HG03521 (cell line): ENCODE measurements around the gene FLOT2.
"Not testable (repeated sequence)": the region's sequence is repeated elsewhere in the genome, so short reads cannot be mapped to it uniquely, and the experiment has no call there.

Experiments used
- ATAC-seq: cut with Tn5 transposase; IDR thresholded peaks from one replicate; pipeline ENCODE4 v1.9.1; 2021; ENCODE audit warnings: mild to moderate bottlenecking, moderate library complexity; ENCODE audit not compliant: unreplicated experiment

The FLOT2 gene

DNA sequence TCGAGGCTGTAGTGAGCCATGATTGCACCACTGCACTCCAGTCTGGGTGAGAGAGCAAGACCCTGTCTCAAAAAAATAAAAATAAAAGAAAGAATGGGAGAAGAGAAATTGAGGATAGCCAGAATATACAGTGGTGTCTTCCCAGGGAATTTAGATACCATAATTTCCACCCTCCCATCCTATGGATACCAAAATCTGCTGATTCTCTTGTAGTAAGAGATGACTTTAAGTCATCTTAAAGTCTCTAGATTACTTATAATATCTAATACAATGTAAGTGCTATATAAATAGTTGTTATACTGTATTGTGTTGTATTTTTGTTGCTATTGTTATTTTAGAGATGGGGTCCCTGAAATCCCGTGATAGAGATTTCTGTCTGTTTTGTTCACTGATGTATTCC lies 44.2 kb downstream of the FLOT2 start:
- ATAC-seq = no peak

DNA sequence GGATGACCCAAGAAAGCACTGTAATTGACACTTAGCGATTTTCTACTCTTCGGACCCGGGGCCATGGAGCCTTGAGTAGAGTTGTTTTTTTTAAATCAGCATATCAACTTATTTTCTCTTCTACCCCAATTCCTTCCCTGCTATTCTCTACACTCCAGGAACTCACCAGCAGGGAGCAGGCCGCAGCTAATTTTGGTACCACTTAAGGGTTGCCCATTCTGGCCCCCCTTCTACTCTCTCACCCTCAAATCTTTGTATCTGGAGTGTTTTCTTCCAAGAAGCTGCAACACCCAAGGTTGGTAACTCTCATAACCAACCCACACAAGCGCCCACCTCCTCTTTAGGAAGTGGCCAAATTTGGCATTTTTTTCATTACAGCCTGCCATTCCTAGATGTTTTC lies 48.3 kb downstream of the FLOT2 start:
- no peak for ATAC-seq

- ATAC-seq = not testable (repeated sequence)
These were observed 48.9 kb downstream of the FLOT2 start for GRCh38 chr17:28848667-28849066.

- not testable (repeated sequence) for ATAC-seq
These were observed 50.8 kb downstream of the FLOT2 start for GRCh38 chr17:28846699-28847098.

GRCh38 chr17:28846231-28846630 lies 51.3 kb downstream of the FLOT2 start:
- no peak for ATAC-seq

- ATAC-seq = no peak
These were observed 53.8 kb downstream of the FLOT2 start for GRCh38 chr17:28843816-28844148.

- peak; percentile 73 for ATAC-seq
These were observed 55.1 kb downstream of the FLOT2 start, which contains the start of gene FAM222B for GRCh38 chr17:28842282-28843012. FAM222B (minus strand) TSS chr17:28842790; CDS start chr17:28766667, 76,123 bp downstream.

- no peak for ATAC-seq
These were observed 55.6 kb downstream of the FLOT2 start for GRCh38 chr17:28841901-28842281.

DNA sequence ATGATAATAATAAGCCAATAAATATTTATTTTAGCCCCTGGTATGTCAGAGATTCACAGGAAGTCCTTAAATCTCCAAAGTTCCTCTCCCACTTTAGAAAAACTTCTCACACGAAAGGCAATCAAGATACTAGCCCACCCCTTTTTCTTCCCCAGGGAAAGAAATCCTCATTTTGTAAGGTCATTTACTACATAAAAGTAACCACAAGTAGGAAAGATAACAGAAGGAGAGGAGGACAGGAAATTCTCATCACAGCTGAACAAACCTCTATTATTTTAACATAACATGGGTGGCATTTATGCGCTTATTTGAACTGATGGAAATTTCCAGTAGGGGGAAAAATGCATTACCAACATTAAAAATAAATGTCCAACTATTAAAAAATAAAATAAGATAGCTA lies 58.3 kb downstream of the FLOT2 start:
- ATAC-seq = no peak

GRCh38 chr17:28836541-28836940 lies 61.0 kb downstream of the FLOT2 start:
- not testable (repeated sequence) for ATAC-seq

GRCh38 chr17:28834420-28834819 lies 63.1 kb downstream of the FLOT2 start:
- no peak for ATAC-seq
